GM23248 (cell line): ENCODE results near the gene SLC24A4.

ENCODE experiments used
- EZH2 ChIP-seq: fragments of 200-600 bp; sonication (generic); IDR thresholded peaks from 2 replicates; pipeline ENCODE4 v1.6.1; 2018; ENCODE audit warnings: antibody characterized with exemption, mild to moderate bottlenecking; ENCODE audit not compliant: insufficient read depth, poor library complexity, severe bottlenecking
- EZH2phosphoT487 ChIP-seq: fragments of 200-600 bp; sonication (generic); IDR thresholded peaks from 2 replicates; pipeline ENCODE4 v1.6.1; 2018; ENCODE audit warnings: antibody characterized with exemption, moderate library complexity, mild to moderate bottlenecking, low read depth; ENCODE audit not compliant: insufficient read depth

- TF ChIP-seq EZH2 (no peak), EZH2phosphoT487 (no peak)
Observed at GRCh38 chr14:92525322-92526095, 202.5 kb downstream of the SLC24A4 start.
